OCI-LY1 (cell line): ENCODE data around the gene KCTD5.

Source experiments
- H2AFZ ChIP-seq: fragments of 200-600 bp; sonication (generic), shearing (Covaris generic); 2 replicates; pipeline ENCODE4 v1.6.0; 2014; ENCODE audit warnings: antibody characterized with exemption, mild to moderate bottlenecking, low read length
- H3F3A ChIP-seq: fragments of 200-600 bp; sonication (generic), shearing (Covaris generic); 2 replicates; pipeline ENCODE4 v1.6.0; 2014; ENCODE audit warnings: mild to moderate bottlenecking, antibody characterized with exemption, low read length, moderate library complexity; ENCODE audit not compliant: insufficient read depth
- H3K27ac ChIP-seq: fragments of 200-600 bp; sonication (generic); 2 replicates; pipeline ENCODE4 v1.5.1; 2014; ENCODE audit warnings: low read length, mixed run types, mild to moderate bottlenecking, low read depth; ENCODE audit not compliant: poor library complexity, severe bottlenecking
- H3K27me3 ChIP-seq: fragments of 200-600 bp; sonication (generic); 2 replicates; pipeline ENCODE4 v1.6.0; 2014; ENCODE audit warnings: antibody characterized with exemption, mild to moderate bottlenecking, low read length, moderate library complexity; ENCODE audit not compliant: insufficient read depth
- H3K36me3 ChIP-seq: fragments of 200-600 bp; sonication (generic); 2 replicates; pipeline ENCODE4 v1.6.1; 2014; ENCODE audit warnings: mild to moderate bottlenecking, antibody characterized with exemption, low read length, moderate library complexity, mixed read lengths; ENCODE audit not compliant: insufficient read depth
- H3K4me1 ChIP-seq: fragments of 200-600 bp; sonication (generic); 2 replicates; pipeline ENCODE4 v1.5.1; 2014; ENCODE audit warnings: mild to moderate bottlenecking, low read length, moderate library complexity; ENCODE audit not compliant: insufficient read depth, severe bottlenecking
- H3K4me2 ChIP-seq: fragments of 200-600 bp; sonication (generic), shearing (Covaris generic); 2 replicates; pipeline ENCODE4 v1.6.1; 2014; ENCODE audit warnings: low read length
- H3K4me3 ChIP-seq: fragments of 200-600 bp; sonication (generic); 2 replicates; pipeline ENCODE4 v1.5.1; 2014; ENCODE audit warnings: low read length, low read depth, mild to moderate bottlenecking, mixed read lengths; ENCODE audit not compliant: poor library complexity, severe bottlenecking
- H3K79me2 ChIP-seq: fragments of 200-600 bp; shearing (Covaris generic); 2 replicates; pipeline ENCODE4 v1.6.1; 2016; ENCODE audit warnings: mixed run types, low read length, mixed read lengths; ENCODE audit not compliant: insufficient read depth
- H3K9ac ChIP-seq: fragments of 200-600 bp; sonication (generic), shearing (Covaris generic); 2 replicates; pipeline ENCODE4 v1.6.1; 2014; ENCODE audit warnings: mild to moderate bottlenecking, low read length, mixed read lengths
- H3K9me2 ChIP-seq: fragments of 200-600 bp; sonication (generic), shearing (Covaris generic); 2 replicates; pipeline ENCODE4 v1.6.1; 2014; ENCODE audit warnings: low read depth, mild to moderate bottlenecking, low read length, mixed read lengths
- H3K9me3 ChIP-seq: fragments of 200-600 bp; shearing (Covaris generic); 2 replicates; pipeline ENCODE4 v1.6.1; 2014; ENCODE audit warnings: low read length, mixed read lengths
- H4K20me1 ChIP-seq: fragments of 200-600 bp; sonication (generic), shearing (Covaris generic); 2 replicates; pipeline ENCODE4 v1.6.0; 2016; ENCODE audit warnings: mild to moderate bottlenecking, low read length; ENCODE audit not compliant: insufficient read depth
- EZH2 ChIP-seq: fragments of 200-600 bp; sonication (generic), shearing (Covaris generic); IDR thresholded peaks from 2 replicates; pipeline ENCODE4 v1.8.0; 2017; ENCODE audit warnings: borderline replicate concordance, mixed run types, mild to moderate bottlenecking, antibody characterized with exemption, low read length, moderate library complexity, mixed read lengths
- TF ChIP-seq, protein P1 (sequence below): fragments of 200-600 bp; sonication (generic), shearing (Covaris generic); IDR thresholded peaks from 2 replicates; pipeline ENCODE4 v1.5.1; 2017; ENCODE audit warnings: mild to moderate bottlenecking, antibody characterized with exemption, low read length, moderate library complexity, mixed read lengths

Gene KCTD5

DNA sequence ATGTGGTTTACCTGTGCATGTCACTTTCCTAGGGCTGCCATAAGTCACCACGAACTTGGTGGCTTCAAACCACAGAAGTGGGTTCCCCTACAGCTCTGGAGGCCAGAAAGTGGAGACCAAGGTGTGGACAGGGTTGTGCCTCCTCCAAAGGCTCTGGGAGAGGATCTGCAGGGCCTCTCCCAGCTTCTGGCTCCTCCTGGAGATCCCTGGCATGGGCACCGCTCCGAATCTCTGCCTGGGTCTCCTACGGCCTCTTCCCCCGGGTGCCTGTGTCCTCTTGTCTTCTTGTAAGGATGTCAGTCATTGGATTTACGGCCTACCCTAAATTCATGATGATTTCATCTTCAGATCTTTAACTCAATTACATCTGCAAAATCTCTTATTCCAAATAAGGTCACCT is 67.6 kb downstream of the KCTD5 start:
- peaks cover 2% of the 10 kb centered on the region; the same call in 1 of the 2 replicates for H4K20me1 ChIP-seq
- no peak for TF ChIP-seq EZH2
- TF ChIP-seq, protein P1, sequence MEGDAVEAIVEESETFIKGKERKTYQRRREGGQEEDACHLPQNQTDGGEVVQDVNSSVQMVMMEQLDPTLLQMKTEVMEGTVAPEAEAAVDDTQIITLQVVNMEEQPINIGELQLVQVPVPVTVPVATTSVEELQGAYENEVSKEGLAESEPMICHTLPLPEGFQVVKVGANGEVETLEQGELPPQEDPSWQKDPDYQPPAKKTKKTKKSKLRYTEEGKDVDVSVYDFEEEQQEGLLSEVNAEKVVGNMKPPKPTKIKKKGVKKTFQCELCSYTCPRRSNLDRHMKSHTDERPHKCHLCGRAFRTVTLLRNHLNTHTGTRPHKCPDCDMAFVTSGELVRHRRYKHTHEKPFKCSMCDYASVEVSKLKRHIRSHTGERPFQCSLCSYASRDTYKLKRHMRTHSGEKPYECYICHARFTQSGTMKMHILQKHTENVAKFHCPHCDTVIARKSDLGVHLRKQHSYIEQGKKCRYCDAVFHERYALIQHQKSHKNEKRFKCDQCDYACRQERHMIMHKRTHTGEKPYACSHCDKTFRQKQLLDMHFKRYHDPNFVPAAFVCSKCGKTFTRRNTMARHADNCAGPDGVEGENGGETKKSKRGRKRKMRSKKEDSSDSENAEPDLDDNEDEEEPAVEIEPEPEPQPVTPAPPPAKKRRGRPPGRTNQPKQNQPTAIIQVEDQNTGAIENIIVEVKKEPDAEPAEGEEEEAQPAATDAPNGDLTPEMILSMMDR, result no peak
- H3F3A ChIP-seq, result no peaks in the 10 kb centered on the region
- no peak overlapping the region for H2AFZ ChIP-seq
- H3K79me2 ChIP-seq, result peaks cover 20% of the 10 kb centered on the region
- no peak overlapping the region for H3K27ac ChIP-seq
- no peaks in the 10 kb centered on the region for H3K9me2 ChIP-seq
- no peaks in the 10 kb centered on the region for H3K9me3 ChIP-seq
- no peak overlapping the region for H3K4me2 ChIP-seq
- H3K9ac ChIP-seq, result no peak overlapping the region
- H3K27me3 ChIP-seq, result no peaks in the 10 kb centered on the region
- H3K4me3 ChIP-seq, result no peak overlapping the region
- peaks cover 28% of the 10 kb centered on the region for H3K36me3 ChIP-seq
- H3K4me1 ChIP-seq, result peaks cover 24% of the 10 kb centered on the region

DNA sequence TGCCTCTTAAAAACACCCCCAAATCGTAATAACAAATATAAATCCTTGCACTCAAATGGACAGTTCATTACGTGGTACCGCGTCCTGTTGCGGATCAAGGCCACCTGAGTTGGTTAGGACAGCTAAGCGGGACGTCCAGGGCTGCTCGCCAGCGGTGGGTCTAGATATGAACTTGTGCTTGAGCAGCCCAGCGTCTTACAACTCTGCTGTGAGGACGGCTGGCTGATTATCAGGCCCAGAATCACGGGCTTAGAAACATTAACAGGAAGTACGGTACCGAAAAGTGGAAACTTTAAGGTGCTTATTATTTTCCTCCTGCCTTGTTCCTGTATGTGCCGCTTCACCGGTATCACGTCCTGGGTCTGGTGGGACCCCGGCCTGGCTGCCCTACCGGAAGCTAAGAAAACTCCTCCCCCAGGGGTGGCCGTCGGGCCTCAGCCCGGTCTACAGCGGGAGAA is 69.3 kb downstream of the KCTD5 start:
- H3K79me2 ChIP-seq, result peaks cover 37% of the 10 kb centered on the region

DNA sequence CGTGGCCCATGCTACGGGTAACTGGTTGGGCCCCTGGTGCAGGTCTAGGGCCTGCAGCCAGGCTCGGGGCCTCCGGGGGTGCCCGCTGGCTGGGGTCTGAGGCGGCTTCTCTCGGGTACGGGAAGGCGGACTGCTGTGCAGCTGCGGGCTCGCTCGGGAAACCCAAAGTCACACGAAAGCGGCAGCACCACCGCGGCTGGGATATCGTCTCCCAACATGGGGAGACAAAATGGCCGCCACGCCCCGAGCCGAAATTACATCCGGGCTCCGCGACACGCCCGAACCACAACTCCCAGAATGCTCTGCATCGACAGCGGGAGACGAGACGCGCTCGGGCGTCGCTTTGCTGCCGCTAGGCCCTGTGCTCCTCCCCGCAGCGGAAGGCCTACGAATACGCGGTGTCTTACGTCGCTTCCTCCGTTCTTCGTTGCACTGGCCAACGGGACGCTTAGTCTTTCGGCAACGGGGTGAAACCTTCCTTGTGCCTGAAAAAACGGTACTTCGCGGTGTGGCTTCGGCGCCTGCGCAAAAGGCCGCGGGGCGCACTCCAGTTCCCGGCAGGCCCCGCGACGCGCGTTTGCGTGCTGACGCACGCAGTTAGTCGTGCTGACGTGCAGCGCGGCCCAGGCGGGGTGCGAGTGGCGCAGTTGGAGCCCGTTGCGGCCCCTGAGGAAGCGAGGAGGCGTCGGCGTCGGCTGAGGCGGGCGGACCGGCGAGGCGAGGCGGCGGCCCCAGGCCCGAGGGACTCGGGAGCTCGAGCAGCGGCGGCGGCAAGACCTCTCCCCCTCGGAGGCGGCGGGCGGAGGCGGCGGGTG is 69.9 kb downstream of the KCTD5 start, which contains the start of gene SRRM2:
SRRM2 (plus strand) TSS at position 604 of the 815 bp plus-strand sequence. CDS start 3,727 bp downstream, outside the sequence.
- Histone ChIP-seq H3K4me1 (peaks cover 33% of the 10 kb centered on the region), H3K9me2 (no peaks in the 10 kb centered on the region), H2AFZ (peak within 1 kb of the TSS; percentile 9; the same call in 1 of the 2 replicates), H3K36me3 (peaks cover 51% of the 10 kb centered on the region), H3K9me3 (no peaks in the 10 kb centered on the region), H3F3A (no peaks in the 10 kb centered on the region), H3K27me3 (no peaks in the 10 kb centered on the region), H3K27ac (peak within 1 kb of the TSS; percentile 90), H3K4me3 (peak within 1 kb of the TSS; percentile 94), H3K4me2 (peak within 1 kb of the TSS; percentile 99), H3K79me2 (peaks cover 43% of the 10 kb centered on the region), H3K9ac (peak within 1 kb of the TSS; percentile 100), H4K20me1 (peaks cover 7% of the 10 kb centered on the region)
- TF ChIP-seq, protein P1, result no peak
- TF ChIP-seq EZH2, result no peak

More for the DNA sequence above, 69.3 kb downstream of the KCTD5 start:
- H3F3A ChIP-seq, result no peaks in the 10 kb centered on the region
- H3K9me3 ChIP-seq, result no peaks in the 10 kb centered on the region
- H2AFZ ChIP-seq, result peak overlapping the region; percentile 9; the same call in 1 of the 2 replicates
- peak overlapping the region; percentile 100 for H3K9ac ChIP-seq
- H3K36me3 ChIP-seq, result peaks cover 45% of the 10 kb centered on the region
- peaks cover 7% of the 10 kb centered on the region for H4K20me1 ChIP-seq
- H3K4me3 ChIP-seq, result peak overlapping the region; percentile 94
- TF ChIP-seq, protein P1, result no peak
- no peak for TF ChIP-seq EZH2
- H3K4me1 ChIP-seq, result peaks cover 33% of the 10 kb centered on the region
- H3K27ac ChIP-seq, result peak overlapping the region; percentile 90
- H3K9me2 ChIP-seq, result no peaks in the 10 kb centered on the region
- peak overlapping the region; percentile 99 for H3K4me2 ChIP-seq
- no peaks in the 10 kb centered on the region for H3K27me3 ChIP-seq
